ENCODE data around the gene IL1RAPL2. TPM values are rescaled to one million over a fixed set of nuclear protein-coding genes. Genes with fewer than 3 reads are reported as not detected.
"Not testable (repeated sequence)": the region's sequence is repeated elsewhere in the genome, so short reads cannot be mapped to it uniquely, and the experiment has no call there.

The IL1RAPL2 gene
- total and polyA plus RNA-seq, 4 donors: 2.0 TPM; not detected in 3

DNA sequence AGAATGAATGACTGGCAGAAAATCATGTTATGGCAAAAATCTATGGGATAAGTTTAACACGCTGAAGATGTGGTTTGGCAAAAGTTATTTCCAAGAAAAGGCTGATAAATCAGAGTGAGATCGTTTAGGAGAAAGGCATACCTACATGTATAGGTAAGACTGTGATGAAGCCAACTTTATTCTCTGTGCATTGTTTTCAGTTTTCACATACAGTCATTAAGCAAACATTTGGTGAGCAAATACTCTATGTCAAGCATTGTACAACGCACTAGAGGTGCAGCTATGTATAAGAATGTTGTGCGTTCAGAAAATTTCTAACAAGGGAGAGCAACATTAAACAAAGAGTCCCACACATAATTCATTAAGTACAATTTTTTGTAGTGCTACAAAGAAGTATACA is 532.8 kb downstream of the IL1RAPL2 start:
- no peak overlapping the region for H3K4me3 ChIP-seq
- no peaks in the 10 kb centered on the region for H3K9me3 ChIP-seq (ENCODE audit: control insufficient read depth in 4 of 4, insufficient read depth in 3 of 4, low read length in 3 of 4)
- H3K36me3 ChIP-seq (ENCODE audit: control insufficient read depth in 4 of 4, insufficient read depth in 4 of 4, low read length in 4 of 4): no peaks in the 10 kb centered on the region
- no peak overlapping the region for H3K27ac ChIP-seq (ENCODE audit: low read depth in 1 of 2, low read length in 1 of 2)
- ATAC-seq (ENCODE audit: insufficient read depth, low FRiP score): no peak
- TF ChIP-seq, protein P1, sequence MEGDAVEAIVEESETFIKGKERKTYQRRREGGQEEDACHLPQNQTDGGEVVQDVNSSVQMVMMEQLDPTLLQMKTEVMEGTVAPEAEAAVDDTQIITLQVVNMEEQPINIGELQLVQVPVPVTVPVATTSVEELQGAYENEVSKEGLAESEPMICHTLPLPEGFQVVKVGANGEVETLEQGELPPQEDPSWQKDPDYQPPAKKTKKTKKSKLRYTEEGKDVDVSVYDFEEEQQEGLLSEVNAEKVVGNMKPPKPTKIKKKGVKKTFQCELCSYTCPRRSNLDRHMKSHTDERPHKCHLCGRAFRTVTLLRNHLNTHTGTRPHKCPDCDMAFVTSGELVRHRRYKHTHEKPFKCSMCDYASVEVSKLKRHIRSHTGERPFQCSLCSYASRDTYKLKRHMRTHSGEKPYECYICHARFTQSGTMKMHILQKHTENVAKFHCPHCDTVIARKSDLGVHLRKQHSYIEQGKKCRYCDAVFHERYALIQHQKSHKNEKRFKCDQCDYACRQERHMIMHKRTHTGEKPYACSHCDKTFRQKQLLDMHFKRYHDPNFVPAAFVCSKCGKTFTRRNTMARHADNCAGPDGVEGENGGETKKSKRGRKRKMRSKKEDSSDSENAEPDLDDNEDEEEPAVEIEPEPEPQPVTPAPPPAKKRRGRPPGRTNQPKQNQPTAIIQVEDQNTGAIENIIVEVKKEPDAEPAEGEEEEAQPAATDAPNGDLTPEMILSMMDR (IDR thresholded peaks at IDR 0.05; ENCODE audit: control extremely low read depth, extremely low read depth): no peak
- DNase-seq: peak in 1 of 3 donors; percentile 11
- H3K9ac ChIP-seq (ENCODE audit: insufficient read depth in 1 of 2, low read length in 2 of 2): no peak overlapping the region
- peaks cover 0 to 30% (median 10%) of the 10 kb centered on the region in 3 donors for H3K27me3 ChIP-seq (ENCODE audit: control insufficient read depth in 3 of 3, insufficient read depth in 3 of 3, low read length in 2 of 3)
- 64 to 88% methylated on average over 4 of the region's 4 CpGs for WGBS, 2 donors
- no peaks in the 10 kb centered on the region for H3K4me1 ChIP-seq (ENCODE audit: control insufficient read depth in 5 of 5, insufficient read depth in 5 of 5, low read length in 5 of 5)

GRCh38 chrX:105101378-105101777 is 535.4 kb downstream of the IL1RAPL2 start:
- H3K9ac ChIP-seq (ENCODE audit: insufficient read depth in 1 of 2, low read length in 2 of 2): no peak overlapping the region
- WGBS, 2 donors: 83 to 90% methylated on average over 3 of the region's 3 CpGs
- no peak overlapping the region for H3K27ac ChIP-seq (ENCODE audit: low read depth in 1 of 2, low read length in 1 of 2)
- ATAC-seq (ENCODE audit: insufficient read depth, low FRiP score) (no peak), DNase-seq (no peak)
- H3K4me1 ChIP-seq (ENCODE audit: control insufficient read depth in 5 of 5, insufficient read depth in 5 of 5, low read length in 5 of 5): no peaks in the 10 kb centered on the region
- no peak overlapping the region for H3K4me3 ChIP-seq
- TF ChIP-seq, protein P1 (IDR thresholded peaks at IDR 0.05; ENCODE audit: control extremely low read depth, extremely low read depth): no peak
- H3K36me3 ChIP-seq (ENCODE audit: control insufficient read depth in 4 of 4, insufficient read depth in 4 of 4, low read length in 4 of 4): no peaks in the 10 kb centered on the region
- peaks cover 0 to 30% (median 6%) of the 10 kb centered on the region in 3 donors for H3K27me3 ChIP-seq (ENCODE audit: control insufficient read depth in 3 of 3, insufficient read depth in 3 of 3, low read length in 2 of 3)
- no peaks in the 10 kb centered on the region for H3K9me3 ChIP-seq (ENCODE audit: control insufficient read depth in 4 of 4, insufficient read depth in 3 of 4, low read length in 3 of 4)

- Histone ChIP-seq H3K27ac (ENCODE audit: low read depth in 1 of 2, low read length in 1 of 2) (no peak overlapping the region), H3K4me3 (no peak overlapping the region), H3K9me3 (ENCODE audit: control insufficient read depth in 4 of 4, insufficient read depth in 3 of 4, low read length in 3 of 4) (no peaks in the 10 kb centered on the region), H3K27me3 (ENCODE audit: control insufficient read depth in 3 of 3, insufficient read depth in 3 of 3, low read length in 2 of 3) (peaks cover 0 to 35% (median 3%) of the 10 kb centered on the region in 3 donors), H3K4me1 (ENCODE audit: control insufficient read depth in 5 of 5, insufficient read depth in 5 of 5, low read length in 5 of 5) (no peaks in the 10 kb centered on the region), H3K36me3 (ENCODE audit: control insufficient read depth in 4 of 4, insufficient read depth in 4 of 4, low read length in 4 of 4) (no peaks in the 10 kb centered on the region), H3K9ac (ENCODE audit: insufficient read depth in 1 of 2, low read length in 2 of 2) (no peak overlapping the region)
- no peak for ATAC-seq (ENCODE audit: insufficient read depth, low FRiP score)
- 73 to 80% methylated on average over 6 of the region's 6 CpGs for WGBS, 2 donors
- TF ChIP-seq, protein P1 (IDR thresholded peaks at IDR 0.05; ENCODE audit: control extremely low read depth, extremely low read depth): no peak
- DNase-seq: no peak
These were observed 543.9 kb downstream of the IL1RAPL2 start for GRCh38 chrX:105109936-105110335.

DNA sequence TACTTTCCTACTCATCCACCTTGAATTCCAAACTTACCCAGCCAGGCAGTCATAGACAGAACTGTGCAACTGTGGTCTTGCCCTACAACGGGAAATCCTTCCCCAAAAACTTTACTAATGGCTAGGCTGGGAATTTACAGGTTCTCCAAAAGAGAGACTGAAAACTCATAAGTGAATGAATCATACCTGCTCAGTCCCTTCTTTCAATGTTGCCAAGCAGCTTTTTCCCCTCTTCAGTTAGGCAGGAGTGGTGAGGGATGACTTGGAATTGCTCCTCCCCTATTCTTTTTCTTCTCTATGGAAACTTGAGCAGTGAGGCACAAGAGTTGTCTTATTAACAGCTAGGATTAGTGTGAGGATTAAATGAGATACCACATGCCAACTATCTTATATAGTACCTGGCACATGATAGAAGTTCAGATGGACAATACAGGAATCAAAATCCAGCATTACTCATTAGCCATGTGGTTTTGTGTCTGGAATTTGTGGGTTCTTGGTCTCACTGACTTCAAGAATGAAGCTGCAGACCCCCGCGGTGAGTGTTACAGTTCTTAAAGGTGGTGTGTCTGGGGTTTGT is 548.6 kb downstream of the IL1RAPL2 start:
- H3K9ac ChIP-seq (ENCODE audit: insufficient read depth in 1 of 2, low read length in 2 of 2): no peak overlapping the region
- TF ChIP-seq, protein P1 (IDR thresholded peaks at IDR 0.05; ENCODE audit: control extremely low read depth, extremely low read depth): no peak
- H3K27ac ChIP-seq (ENCODE audit: low read depth in 1 of 2, low read length in 1 of 2): no peak overlapping the region
- no peaks in the 10 kb centered on the region for H3K4me1 ChIP-seq (ENCODE audit: control insufficient read depth in 5 of 5, insufficient read depth in 5 of 5, low read length in 5 of 5)
- H3K36me3 ChIP-seq (ENCODE audit: control insufficient read depth in 4 of 4, insufficient read depth in 4 of 4, low read length in 4 of 4): no peaks in the 10 kb centered on the region
- no peak for ATAC-seq (ENCODE audit: insufficient read depth, low FRiP score)
- DNase-seq: no peak
- peaks cover 0 to 2% (median 0%) of the 10 kb centered on the region in 4 donors for H3K9me3 ChIP-seq (ENCODE audit: control insufficient read depth in 4 of 4, insufficient read depth in 3 of 4, low read length in 3 of 4)
- peaks cover 0 to 31% (median 11%) of the 10 kb centered on the region in 3 donors for H3K27me3 ChIP-seq (ENCODE audit: control insufficient read depth in 3 of 3, insufficient read depth in 3 of 3, low read length in 2 of 3)
- no peak overlapping the region for H3K4me3 ChIP-seq
- WGBS, 2 donors: 81 to 91% methylated on average over 3 of the region's 3 CpGs

- 90 to 93% methylated on average over 26 to 35 of the region's 35 CpGs for WGBS, 2 donors
- not testable (repeated sequence) for H3K9ac ChIP-seq (ENCODE audit: insufficient read depth in 1 of 2, low read length in 2 of 2); H3K4me1 ChIP-seq (ENCODE audit: control insufficient read depth in 5 of 5, insufficient read depth in 5 of 5, low read length in 5 of 5); ATAC-seq (ENCODE audit: insufficient read depth, low FRiP score); H3K27ac ChIP-seq (ENCODE audit: low read depth in 1 of 2, low read length in 1 of 2); H3K4me3 ChIP-seq; H3K9me3 ChIP-seq (ENCODE audit: control insufficient read depth in 4 of 4, insufficient read depth in 3 of 4, low read length in 3 of 4); DNase-seq; H3K36me3 ChIP-seq (ENCODE audit: control insufficient read depth in 4 of 4, insufficient read depth in 4 of 4, low read length in 4 of 4)
- H3K27me3 ChIP-seq (ENCODE audit: control insufficient read depth in 3 of 3, insufficient read depth in 3 of 3, low read length in 2 of 3): peaks cover 0 to 32% (median 11%) of the 10 kb centered on the region in 3 donors
These were observed 549.8 kb downstream of the IL1RAPL2 start for GRCh38 chrX:105115596-105116320.

All from lung (tissue), 12 donors.